Adipose tissue (tissue), 3 donors: ENCODE measurements around the gene CHCHD6. TPM values are rescaled to one million over a fixed set of nuclear protein-coding genes. Genes with fewer than 3 reads are reported as not detected.

Experiments
- H3K27ac ChIP-seq: one replicate; pipeline ENCODE4 v1.5.1; 2013; ENCODE audit warnings: low read depth, low read length
- WGBS, 3 donors: extraction: QIAGEN DNeasy Blood & Tissue Kit; methylation state at CpG; one replicate each; pipeline ENCODE4 v1.1.7; 2013; 5-methylcytosine and 5-hydroxymethylcytosine counted together
- polyA plus RNA-seq, 3 donors: library from polyadenylated mRNA; stranded (reverse); fragments of 200-250 nt; gene quantifications; one replicate each; pipeline ENCODE4 v1.2.3, GENCODE V29; 2013
- donor health status: healthy with polysubstance abuse.
- donor health status: Bipolar disorder and iron deficiency.
- donor health status: healthy.

CHCHD6 gene
- polyA plus RNA-seq, 3 donors = 10.0 to 12.9 (median 10.2) TPM

- no peak overlapping the region for H3K27ac ChIP-seq
- whole genome bisulfite sequencing, 3 donors = 86 to 88% (median 88%) methylated on average over 15 of the region's 15 CpGs
Measured at GRCh38 chr3:126666658-126667528, 37.1 kb upstream of the CHCHD6 start.

GRCh38 chr3:126667631-126668449 lies 36.2 kb upstream of the CHCHD6 start:
- WGBS, 3 donors = 81 to 92% (median 89%) methylated on average over 15 of the region's 15 CpGs
- H3K27ac ChIP-seq = no peak overlapping the region

GRCh38 chr3:126668450-126669401 lies 35.3 kb upstream of the CHCHD6 start:
- no peak overlapping the region for H3K27ac ChIP-seq
- 86 to 90% (median 87%) methylated on average over 13 of the region's 13 CpGs for WGBS, 3 donors

GRCh38 chr3:126671521-126671920 lies 32.5 kb upstream of the CHCHD6 start:
- no peak overlapping the region for H3K27ac ChIP-seq
- WGBS, 3 donors = 52 to 69% (median 67%) methylated on average over 1 of the region's 1 CpG

- 81 to 90% (median 89%) methylated on average over 7 of the region's 7 CpGs for WGBS, 3 donors
- H3K27ac ChIP-seq = no peak overlapping the region
Measured at GRCh38 chr3:126672340-126672739, 31.7 kb upstream of the CHCHD6 start.

- 87 to 93% (median 93%) methylated on average over 6 of the region's 6 CpGs for WGBS, 3 donors
- no peak overlapping the region for H3K27ac ChIP-seq
Measured at GRCh38 chr3:126672741-126673140, 31.3 kb upstream of the CHCHD6 start.

- no peak overlapping the region for H3K27ac ChIP-seq
- WGBS, 3 donors = 65 to 73% (median 66%) methylated on average over 7 of the region's 7 CpGs
Measured at GRCh38 chr3:126676919-126677705, 26.9 kb upstream of the CHCHD6 start.

- 71 to 84% (median 83%) methylated on average over 13 of the region's 13 CpGs for WGBS, 3 donors
- no peak overlapping the region for H3K27ac ChIP-seq
Measured at GRCh38 chr3:126677862-126678503, 26.1 kb upstream of the CHCHD6 start.

- H3K27ac ChIP-seq = no peak overlapping the region
- 16 to 33% (median 24%) methylated on average over 28 to 30 of the region's 30 CpGs for whole genome bisulfite sequencing, 3 donors
Measured at GRCh38 chr3:126678693-126679317, 25.2 kb upstream of the CHCHD6 start.

- no peak overlapping the region for H3K27ac ChIP-seq
- 3 to 5% (median 4%) methylated on average over 20 of the region's 20 CpGs for WGBS, 3 donors
Measured at GRCh38 chr3:126679318-126679751, 24.7 kb upstream of the CHCHD6 start.

- H3K27ac ChIP-seq = no peak overlapping the region
- WGBS, 3 donors = 81 to 82% (median 81%) methylated on average over 11 of the region's 11 CpGs
Measured at GRCh38 chr3:126679831-126680666, 24.0 kb upstream of the CHCHD6 start.

- H3K27ac ChIP-seq = no peak overlapping the region
- WGBS, 3 donors = 81 to 86% (median 86%) methylated on average over 4 of the region's 4 CpGs
Measured at GRCh38 chr3:126680667-126681055, 23.4 kb upstream of the CHCHD6 start.

- WGBS, 3 donors = 72 to 82% (median 80%) methylated on average over 2 of the region's 2 CpGs
- H3K27ac ChIP-seq = no peak overlapping the region
Measured at GRCh38 chr3:126682009-126682408, 22.0 kb upstream of the CHCHD6 start.

- 41 to 69% (median 68%) methylated on average over 5 of the region's 5 CpGs for WGBS, 3 donors
- H3K27ac ChIP-seq = no peak overlapping the region
Measured at GRCh38 chr3:126683069-126683468, 21.0 kb upstream of the CHCHD6 start.

- H3K27ac ChIP-seq = no peak overlapping the region
- WGBS, 3 donors = 45 to 66% (median 45%) methylated on average over 7 of the region's 7 CpGs
Measured at GRCh38 chr3:126684218-126684751, 19.8 kb upstream of the CHCHD6 start.

- no peak overlapping the region for H3K27ac ChIP-seq
- WGBS, 3 donors = 79 to 93% (median 88%) methylated on average over 3 of the region's 3 CpGs
Measured at GRCh38 chr3:126685021-126685420, 19.0 kb upstream of the CHCHD6 start.
